Fibroblast of peridontal ligament (primary cell): ENCODE results near the gene PARD6G.

ENCODE experiments used
- DNase-seq: peaks from one replicate; pipeline ENCODE4 v3.0.0-alpha.2; 2010; ENCODE audit errors: extremely low read depth

PARD6G gene

GRCh38 chr18:80147037-80147417 is 100.3 kb downstream of the PARD6G start:
- DNase-seq = peak; percentile 19

GRCh38 chr18:80145196-80145804 is 102.0 kb downstream of the PARD6G start:
- DNase-seq = peak; percentile 35

DNA sequence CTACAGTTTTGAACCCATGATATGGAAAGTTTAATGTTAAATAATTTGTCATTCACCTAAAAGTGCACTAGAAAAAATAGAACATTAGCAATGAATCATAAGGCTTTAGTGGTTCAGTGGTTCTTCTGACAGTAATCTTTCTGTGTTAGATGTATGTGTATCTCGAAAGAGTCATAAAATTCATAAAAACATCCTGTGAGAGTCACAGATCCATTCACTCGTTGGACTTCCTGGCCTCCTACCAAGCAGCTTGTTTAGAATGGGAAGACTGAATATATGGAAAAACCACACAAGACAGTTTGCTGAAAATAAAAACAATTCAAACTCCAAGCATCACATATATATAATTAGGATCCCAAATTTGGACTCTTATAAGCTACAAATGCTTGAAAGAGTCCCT is 103.4 kb downstream of the PARD6G start:
- peak; percentile 41 for DNase-seq

- DNase-seq = no peak
These were observed 106.8 kb downstream of the PARD6G start for GRCh38 chr18:80140455-80140985.

- no peak for DNase-seq
These were observed 109.3 kb downstream of the PARD6G start for GRCh38 chr18:80137976-80138375.

DNA sequence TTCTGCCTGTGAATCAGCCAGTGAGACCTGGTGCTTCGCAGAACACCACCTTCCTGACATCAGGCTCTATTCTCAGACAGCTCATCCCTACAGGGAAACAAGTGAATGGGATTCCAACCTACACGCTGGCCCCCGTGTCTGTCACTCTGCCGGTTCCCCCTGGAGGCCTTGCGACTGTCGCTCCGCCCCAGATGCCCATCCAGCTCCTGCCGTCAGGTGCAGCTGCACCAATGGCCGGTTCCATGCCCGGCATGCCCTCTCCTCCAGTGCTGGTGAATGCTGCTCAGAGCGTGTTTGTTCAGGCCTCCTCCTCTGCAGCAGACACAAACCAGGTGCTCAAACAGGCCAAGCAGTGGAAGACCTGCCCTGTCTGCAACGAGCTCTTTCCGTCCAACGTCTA is 110.2 kb downstream of the PARD6G start:
- DNase-seq = no peak

GRCh38 chr18:80136679-80137078 is 110.6 kb downstream of the PARD6G start:
- DNase-seq = no peak

GRCh38 chr18:80135136-80135535 is 112.2 kb downstream of the PARD6G start:
- no peak for DNase-seq

GRCh38 chr18:80133124-80133523 is 114.2 kb downstream of the PARD6G start:
- no peak for DNase-seq

GRCh38 chr18:80132180-80132812 is 115.0 kb downstream of the PARD6G start:
- no peak for DNase-seq

DNA sequence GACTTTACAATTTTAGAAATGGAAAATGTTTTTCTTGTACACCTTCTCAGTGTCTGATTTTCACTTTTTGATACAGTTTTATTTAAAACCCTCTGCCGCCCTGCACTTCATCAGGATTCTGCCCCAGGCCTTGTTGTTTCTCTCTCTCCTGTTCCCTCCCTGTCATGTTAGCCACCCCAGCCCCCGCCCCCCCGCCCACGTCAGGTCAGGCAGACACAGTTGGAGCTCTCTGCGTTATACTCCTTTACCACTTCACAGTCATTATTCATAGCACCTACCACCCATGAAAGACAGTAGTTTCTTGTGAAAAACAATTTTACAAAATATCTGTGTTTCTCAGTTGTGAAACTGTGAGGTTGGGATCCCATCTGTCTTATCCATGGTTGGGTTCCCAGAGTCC is 116.8 kb downstream of the PARD6G start:
- no peak for DNase-seq

DNA sequence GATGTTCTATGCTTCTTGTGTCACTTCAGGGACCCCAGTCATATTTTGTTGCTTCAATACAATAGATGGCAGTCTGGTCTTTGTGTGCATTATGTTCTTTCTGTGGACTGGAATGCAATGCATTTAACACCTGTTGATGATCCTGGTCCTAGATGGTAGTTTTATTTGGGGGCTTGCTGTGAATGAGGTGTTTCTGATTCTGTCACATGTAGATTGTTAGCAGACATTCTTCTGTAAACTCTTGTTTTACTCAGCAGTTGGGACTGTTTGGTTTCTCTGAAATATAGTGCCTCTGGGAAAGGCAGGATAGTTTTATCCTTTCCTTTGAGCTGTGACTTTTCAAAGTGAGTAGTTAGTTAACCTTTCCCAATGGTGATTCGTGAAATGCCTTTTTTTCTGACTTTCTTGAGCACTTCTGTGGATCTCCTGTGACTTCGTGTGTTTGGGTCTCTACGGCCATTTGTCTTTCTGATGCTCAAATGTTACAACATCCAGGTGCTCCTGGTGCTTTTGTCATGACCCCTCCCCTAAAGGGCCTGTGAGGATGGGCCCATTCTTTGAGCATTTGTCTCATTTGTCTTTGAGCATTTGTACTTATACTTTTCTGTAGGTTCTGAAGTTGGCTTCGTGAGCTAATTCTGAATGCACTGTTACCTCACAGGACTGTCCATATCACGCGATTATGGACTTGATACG is 117.5 kb downstream of the PARD6G start:
- no peak for DNase-seq

GRCh38 chr18:80127635-80128034 is 119.7 kb downstream of the PARD6G start:
- DNase-seq = no peak

DNA sequence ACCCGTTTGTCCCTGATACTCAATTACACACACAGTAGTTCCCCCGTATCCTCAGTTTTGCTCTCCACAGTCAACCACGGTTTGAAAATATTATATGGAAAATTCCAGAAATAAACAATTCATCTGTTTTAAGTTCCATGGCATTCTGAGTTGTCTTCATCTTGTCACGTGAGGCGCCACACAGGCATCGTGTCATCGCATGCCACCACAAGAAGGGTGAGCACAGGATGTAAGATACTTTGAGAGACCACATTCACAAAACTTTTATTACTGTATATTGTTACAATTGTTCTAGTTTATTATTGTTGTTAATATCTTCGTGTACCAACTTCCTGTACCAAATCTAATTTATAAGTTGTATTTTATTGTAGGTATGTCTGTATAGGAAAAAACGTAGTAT is 120.5 kb downstream of the PARD6G start:
- DNase-seq = no peak

DNA sequence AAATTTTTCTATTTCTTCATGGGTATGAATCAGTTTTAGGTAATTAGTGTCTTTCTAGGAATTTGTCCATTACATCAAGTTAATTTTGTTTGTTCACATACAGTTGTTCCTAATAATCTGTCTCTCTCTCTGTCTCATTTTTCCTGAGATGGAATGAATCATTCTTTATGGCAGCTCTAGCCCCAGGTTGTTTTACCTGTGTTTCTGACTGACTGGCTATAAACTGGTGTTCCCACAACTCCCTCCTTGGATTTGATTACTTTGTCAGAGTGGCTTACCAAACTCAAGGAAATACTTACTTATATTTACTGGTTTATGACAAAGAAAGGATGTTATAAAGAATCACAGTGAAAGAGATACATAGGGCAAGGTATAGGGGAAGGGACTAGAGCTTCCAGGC is 123.2 kb downstream of the PARD6G start:
- DNase-seq = no peak

- no peak for DNase-seq
These were observed 126.4 kb downstream of the PARD6G start for GRCh38 chr18:80120932-80121331.

- DNase-seq = no peak
These were observed 128.2 kb downstream of the PARD6G start for GRCh38 chr18:80119111-80119510.

DNA sequence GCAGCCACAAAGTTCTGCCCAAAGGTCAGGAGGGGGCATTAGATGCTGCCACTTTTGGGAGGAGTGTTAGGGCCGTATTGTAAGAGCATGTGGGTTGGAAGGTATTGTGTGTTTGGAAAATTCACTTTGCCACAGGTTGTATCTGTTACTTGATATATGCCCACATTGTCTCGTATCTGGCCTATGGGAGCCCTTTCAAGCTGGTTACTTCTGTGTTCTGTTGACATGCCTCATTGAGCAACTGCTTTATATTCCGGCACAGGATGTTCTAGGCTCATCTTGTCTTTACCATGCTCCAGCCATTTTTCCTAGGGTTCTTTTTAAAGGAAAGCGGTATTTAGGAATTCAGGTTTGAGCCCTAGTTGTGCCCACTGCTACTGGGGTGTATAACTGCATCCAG is 132.3 kb downstream of the PARD6G start:
- no peak for DNase-seq

- DNase-seq = no peak
These were observed 134.6 kb downstream of the PARD6G start for GRCh38 chr18:80112624-80113248.

DNA sequence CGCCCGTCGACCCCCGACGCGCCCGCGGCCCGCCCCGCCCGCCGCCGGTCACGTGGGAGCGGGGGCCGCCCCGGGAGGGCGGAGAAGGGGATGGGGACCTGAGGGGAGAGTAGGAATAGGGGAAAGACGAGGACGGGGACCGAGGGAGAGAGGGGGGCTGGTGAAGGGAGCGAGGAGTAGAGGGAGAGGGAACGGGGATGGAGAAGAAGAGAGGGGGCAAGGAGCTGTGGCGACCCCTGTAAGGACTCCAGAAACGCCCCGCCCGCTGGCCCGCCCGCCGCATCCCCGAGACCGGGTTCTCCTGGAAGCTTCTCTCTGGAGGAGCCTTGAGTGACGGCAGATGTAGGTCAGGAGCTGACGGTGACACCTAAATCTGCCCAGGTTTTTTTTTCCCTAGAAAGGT is 137.6 kb downstream of the PARD6G start:
- peak; percentile 23 for DNase-seq

GRCh38 chr18:80108739-80109675 is 138.3 kb downstream of the PARD6G start, which contains the start of gene ADNP2:
Gene ADNP2 (plus strand): TSS chr18:80109262. CDS start chr18:80117543, 8,281 bp downstream.
- DNase-seq = peak; percentile 95
